Stimulated activated CD4-positive, alpha-beta T cell treated with anti-CD3 and anti-CD28 coated beads, Interleukin-12 subunit alpha, Interleukin-12 subunit beta, amount 100 ng/mL, for 4 hours (primary cell): ENCODE measurements around the gene ARL4A.
"Not testable (repeated sequence)": the region's sequence is repeated elsewhere in the genome, so short reads cannot be mapped to it uniquely, and the experiment has no call there.

ENCODE experiments used
- DNase-seq: peaks from one replicate; pipeline ENCODE4 v3.0.0-alpha.2; 2020

The ARL4A gene

GRCh38 chr7:12686891-12687717 is at the start of gene ARL4A:
Gene ARL4A, plus strand, starts transcription at chr7:12687633. Its CDS starts 622 bp downstream, at chr7:12688255.
- peak; percentile 82 for DNase-seq

- no peak for DNase-seq
Observed at GRCh38 chr7:12637819-12638592, 49.4 kb upstream of the ARL4A start.

GRCh38 chr7:12638851-12639456 is 48.5 kb upstream of the ARL4A start:
- DNase-seq = no peak

GRCh38 chr7:12640299-12641096 is 46.9 kb upstream of the ARL4A start:
- no peak for DNase-seq

- no peak for DNase-seq
Observed at GRCh38 chr7:12641196-12641595, 46.2 kb upstream of the ARL4A start.

GRCh38 chr7:12642508-12642907 is 44.9 kb upstream of the ARL4A start:
- no peak for DNase-seq

- no peak for DNase-seq
Observed at GRCh38 chr7:12643001-12643643, 44.3 kb upstream of the ARL4A start.

GRCh38 chr7:12643644-12644043 is 43.8 kb upstream of the ARL4A start:
- no peak for DNase-seq

GRCh38 chr7:12645212-12645611 is 42.2 kb upstream of the ARL4A start:
- not testable (repeated sequence) for DNase-seq

GRCh38 chr7:12646139-12646538 is 41.3 kb upstream of the ARL4A start:
- no peak for DNase-seq

- DNase-seq = no peak
Observed at GRCh38 chr7:12647364-12648219, 39.8 kb upstream of the ARL4A start.

GRCh38 chr7:12648704-12649261 is 38.6 kb upstream of the ARL4A start:
- no peak for DNase-seq

GRCh38 chr7:12649348-12649747 is 38.1 kb upstream of the ARL4A start:
- DNase-seq = no peak

GRCh38 chr7:12650080-12650479 is 37.4 kb upstream of the ARL4A start:
- no peak for DNase-seq

- no peak for DNase-seq
Observed at GRCh38 chr7:12653110-12653509, 34.3 kb upstream of the ARL4A start.

GRCh38 chr7:12653518-12653917 is 33.9 kb upstream of the ARL4A start:
- no peak for DNase-seq

- no peak for DNase-seq
Observed at GRCh38 chr7:12655161-12655560, 32.3 kb upstream of the ARL4A start.

- not testable (repeated sequence) for DNase-seq
Observed at GRCh38 chr7:12660423-12660822, 27.0 kb upstream of the ARL4A start.

- DNase-seq = not testable (repeated sequence)
Observed at GRCh38 chr7:12660986-12661385, 26.4 kb upstream of the ARL4A start.

- DNase-seq = no peak
Observed at GRCh38 chr7:12661581-12661980, 25.9 kb upstream of the ARL4A start.
